Mesenchymal stem cell (in vitro differentiated cells and primary cell): ENCODE results near the gene KIFC3.

Source experiments
- DNase-seq: peaks from one replicate; pipeline ENCODE4 v3.0.0-alpha.2; 2013
- H2AFZ ChIP-seq: one replicate; pipeline ENCODE4 v1.6.1; 2013; ENCODE audit warnings: low read depth, mild to moderate bottlenecking, control low read depth, inconsistent platforms, low read length, moderate library complexity
- H2AK5ac ChIP-seq: 2 replicates; pipeline ENCODE4 v1.6.1; 2013; ENCODE audit warnings: low read length, moderate library complexity, mild to moderate bottlenecking, inconsistent platforms; ENCODE audit not compliant: severe bottlenecking
- H2BK120ac ChIP-seq: one replicate; pipeline ENCODE4 v1.6.1; 2013; ENCODE audit warnings: low read depth, mild to moderate bottlenecking, inconsistent platforms, low read length, moderate library complexity
- H2BK12ac ChIP-seq, 2 experiments: one replicate each; pipeline ENCODE4 v1.6.1; 2013; ENCODE audit warnings: inconsistent platforms in 2 of 2, low read length in 2 of 2, mild to moderate bottlenecking in 2 of 2, moderate library complexity in 2 of 2, control low read depth in 1 of 2
- H2BK15ac ChIP-seq: one replicate; pipeline ENCODE4 v1.6.1; 2013; ENCODE audit warnings: mild to moderate bottlenecking, low read depth, inconsistent platforms; ENCODE audit not compliant: poor library complexity, severe bottlenecking
- H2BK5ac ChIP-seq: 2 replicates; pipeline ENCODE4 v1.6.1; 2013; ENCODE audit warnings: low read depth, mild to moderate bottlenecking, low read length, control low read depth, inconsistent platforms; ENCODE audit not compliant: poor library complexity, severe bottlenecking
- H3K14ac ChIP-seq, 2 experiments: one replicate each; pipeline ENCODE4 v1.6.1; 2013; ENCODE audit warnings: inconsistent platforms in 2 of 2, low read length in 2 of 2, control low read depth in 1 of 2, mild to moderate bottlenecking in 1 of 2, moderate library complexity in 1 of 2
- H3K18ac ChIP-seq, 2 experiments: one replicate each; pipeline ENCODE4 v1.6.1; 2013; ENCODE audit warnings: inconsistent platforms in 2 of 2, low read length in 2 of 2, control low read depth in 1 of 2, low read depth in 1 of 2, mild to moderate bottlenecking in 1 of 2
- H3K23ac ChIP-seq, 2 experiments: one replicate each; pipeline ENCODE4 v1.6.1; 2013; ENCODE audit warnings: inconsistent platforms in 2 of 2, low read length in 2 of 2, mild to moderate bottlenecking in 2 of 2, moderate library complexity in 2 of 2, control low read depth in 1 of 2
- H3K27ac ChIP-seq: 2 replicates; pipeline ENCODE4 v1.5.1; 2013; ENCODE audit warnings: mild to moderate bottlenecking, moderate library complexity, low read length, control low read depth, inconsistent platforms; ENCODE audit not compliant: poor library complexity, severe bottlenecking
- H3K27me3 ChIP-seq, 2 experiments: 2 replicates each; pipeline versions ENCODE4 v1.6.1 to v1.7.0; 2013; ENCODE audit warnings: low read length in 2 of 2, mild to moderate bottlenecking in 2 of 2, moderate library complexity in 2 of 2, control low read depth in 1 of 2, inconsistent platforms in 1 of 2; ENCODE audit not compliant: control insufficient read depth in 1 of 2, insufficient read depth in 1 of 2
- H3K36me3 ChIP-seq, 2 experiments: 2 replicates each; pipeline versions ENCODE4 v1.6.1 to v1.7.0; 2013; ENCODE audit warnings: low read length in 2 of 2, control low read depth in 1 of 2, inconsistent platforms in 1 of 2, low read depth in 1 of 2, mild to moderate bottlenecking in 1 of 2; ENCODE audit not compliant: insufficient read depth in 2 of 2, control insufficient read depth in 1 of 2
- H3K4ac ChIP-seq, 2 experiments: one replicate each; pipeline ENCODE4 v1.6.1; 2013; ENCODE audit warnings: inconsistent platforms in 2 of 2, low read length in 2 of 2, mild to moderate bottlenecking in 2 of 2, moderate library complexity in 2 of 2, control low read depth in 1 of 2, low read depth in 1 of 2
- H3K4me1 ChIP-seq: 2 replicates; pipeline ENCODE4 v1.6.1; 2013; ENCODE audit warnings: low read depth, low read length, control low read depth; ENCODE audit not compliant: control insufficient read depth, insufficient read depth
- H3K4me2 ChIP-seq: 2 replicates; pipeline ENCODE4 v1.6.1; 2013; ENCODE audit warnings: low read length, mild to moderate bottlenecking, inconsistent platforms; ENCODE audit not compliant: poor library complexity, severe bottlenecking
- H3K4me3 ChIP-seq, 2 experiments: 2 replicates each; pipeline versions ENCODE4 v1.5.1 to v1.7.0; 2013; ENCODE audit warnings: low read length in 2 of 2, mild to moderate bottlenecking in 2 of 2, control low read depth in 1 of 2, low read depth in 1 of 2; ENCODE audit not compliant: insufficient read depth in 1 of 2
- H3K79me1 ChIP-seq: replicated peaks from 2 replicates; pipeline ENCODE4 v1.6.1; 2013; ENCODE audit warnings: mild to moderate bottlenecking, control low read depth, low read length, inconsistent platforms; ENCODE audit not compliant: poor library complexity, severe bottlenecking
- H3K9ac ChIP-seq: 2 replicates; pipeline ENCODE4 v1.7.0; 2013; ENCODE audit warnings: mild to moderate bottlenecking, low read length, moderate library complexity
- H3K9me3 ChIP-seq: 2 replicates; pipeline ENCODE4 v1.7.0; 2013; ENCODE audit warnings: mild to moderate bottlenecking, low read length; ENCODE audit not compliant: control insufficient read depth
- H4K8ac ChIP-seq: one replicate; pipeline ENCODE4 v1.6.1; 2013; ENCODE audit warnings: inconsistent platforms, mild to moderate bottlenecking, low read length, moderate library complexity
- H4K91ac ChIP-seq: one replicate; pipeline ENCODE4 v1.6.1; 2013; ENCODE audit warnings: mild to moderate bottlenecking, low read length, inconsistent platforms
- WGBS: methylation state at CpG from one replicate; pipeline ENCODE4 v1.1.7; 2013; ENCODE audit warnings: mixed read lengths; 5-methylcytosine and 5-hydroxymethylcytosine counted together

KIFC3 gene

GRCh38 chr16:57743886-57744641 is 58.2 kb downstream of the KIFC3 start:
- H3K4me1 ChIP-seq, result no peaks in the 10 kb centered on the region
- DNase-seq, result no peak
- no peak overlapping the region for H3K23ac ChIP-seq
- H3K14ac ChIP-seq, result no peak overlapping the region
- H3K4me2 ChIP-seq, result no peak overlapping the region
- no peak overlapping the region for H4K91ac ChIP-seq
- H4K8ac ChIP-seq, result no peak overlapping the region
- no peak overlapping the region for H2BK12ac ChIP-seq
- H2BK5ac ChIP-seq, result no peak overlapping the region
- no peak overlapping the region for H2AFZ ChIP-seq
- no peak overlapping the region for H2BK15ac ChIP-seq
- no peak overlapping the region for H3K4ac ChIP-seq
- H3K27me3 ChIP-seq, result no peaks in the 10 kb centered on the region
- no peak overlapping the region for H3K18ac ChIP-seq
- H3K27ac ChIP-seq, result no peak overlapping the region
- H3K79me1 ChIP-seq, result peaks cover 19% of the 10 kb centered on the region
- peaks cover 27 to 57% of the 10 kb centered on the region in 2 experiments for H3K36me3 ChIP-seq
- no peak overlapping the region for H2AK5ac ChIP-seq
- no peak overlapping the region for H3K9ac ChIP-seq
- no peak overlapping the region for H2BK120ac ChIP-seq
- 93% methylated on average over 22 of the region's 23 CpGs for WGBS
- H3K9me3 ChIP-seq, result no peaks in the 10 kb centered on the region
- H3K4me3 ChIP-seq, result no peak overlapping the region

- no peak overlapping the region for H3K4me3 ChIP-seq
- no peak overlapping the region for H2AFZ ChIP-seq
- H3K79me1 ChIP-seq, result peaks cover 24% of the 10 kb centered on the region
- no peaks in the 10 kb centered on the region for H3K4me1 ChIP-seq
- H2AK5ac ChIP-seq, result no peak overlapping the region
- H4K8ac ChIP-seq, result no peak overlapping the region
- no peak overlapping the region for H2BK15ac ChIP-seq
- H3K27ac ChIP-seq, result no peak overlapping the region
- H3K27me3 ChIP-seq, result no peaks in the 10 kb centered on the region
- no peak overlapping the region for H3K4ac ChIP-seq
- H3K18ac ChIP-seq, result no peak overlapping the region
- no peak overlapping the region for H3K9ac ChIP-seq
- H2BK12ac ChIP-seq, result no peak overlapping the region
- H2BK5ac ChIP-seq, result no peak overlapping the region
- no peak overlapping the region for H4K91ac ChIP-seq
- no peak overlapping the region for H2BK120ac ChIP-seq
- DNase-seq, result no peak
- 85% methylated on average over 7 of the region's 10 CpGs for WGBS
- H3K14ac ChIP-seq, result no peak overlapping the region
- no peak overlapping the region for H3K23ac ChIP-seq
- H3K4me2 ChIP-seq, result no peak overlapping the region
- no peaks in the 10 kb centered on the region for H3K9me3 ChIP-seq
- peaks cover 31 to 56% of the 10 kb centered on the region in 2 experiments for H3K36me3 ChIP-seq
These were observed 58.8 kb downstream of the KIFC3 start for GRCh38 chr16:57743458-57743857.

- Histone ChIP-seq H2AFZ (no peak overlapping the region), H3K4me2 (no peak overlapping the region), H2BK15ac (no peak overlapping the region), H2BK5ac (no peak overlapping the region), H4K91ac (no peak overlapping the region), H3K4me3 (no peak overlapping the region), H2BK120ac (no peak overlapping the region), H3K4me1 (no peaks in the 10 kb centered on the region), H3K23ac (no peak overlapping the region), H3K4ac (no peak overlapping the region), H3K18ac (no peak overlapping the region), H3K27ac (no peak overlapping the region), H3K36me3 (peaks cover 36 to 49% of the 10 kb centered on the region in 2 experiments), H2AK5ac (no peak overlapping the region), H3K9me3 (no peaks in the 10 kb centered on the region), H3K9ac (no peak overlapping the region), H3K27me3 (no peaks in the 10 kb centered on the region), H4K8ac (no peak overlapping the region), H3K14ac (no peak overlapping the region), H3K79me1 (peaks cover 26% of the 10 kb centered on the region), H2BK12ac (no peak overlapping the region)
- WGBS, result 87% methylated on average over 3 of the region's 4 CpGs
- DNase-seq, result no peak
These were observed 59.7 kb downstream of the KIFC3 start for GRCh38 chr16:57742543-57742942.

GRCh38 chr16:57741660-57742191 is 60.6 kb downstream of the KIFC3 start:
- Histone ChIP-seq H4K91ac (no peak overlapping the region), H3K18ac (no peak overlapping the region), H3K9me3 (no peaks in the 10 kb centered on the region), H3K9ac (no peak overlapping the region), H3K4me3 (no peak overlapping the region), H2BK5ac (no peak overlapping the region), H2AK5ac (no peak overlapping the region), H3K27ac (no peak overlapping the region), H3K4ac (no peak overlapping the region), H3K14ac (no peak overlapping the region), H3K4me2 (no peak overlapping the region), H3K36me3 (peaks cover 36 to 43% of the 10 kb centered on the region in 2 experiments), H3K4me1 (peaks cover 3% of the 10 kb centered on the region), H2BK15ac (no peak overlapping the region), H3K27me3 (no peaks in the 10 kb centered on the region), H2AFZ (no peak overlapping the region), H2BK12ac (no peak overlapping the region), H4K8ac (no peak overlapping the region), H3K23ac (no peak overlapping the region), H3K79me1 (peaks cover 28% of the 10 kb centered on the region), H2BK120ac (no peak overlapping the region)
- WGBS, result 95% methylated on average over 13 of the region's 16 CpGs
- no peak for DNase-seq
